A673 (cell line): Measurements from ENCODE around the gene ARMC6.

ENCODE experiments used
- CTCF ChIP-seq: fragments of 300-800, 200-600 bp; sonication (generic); conservative IDR thresholded peaks from 2 replicates; pipeline ENCODE4 v1.5.1; 2017; ENCODE audit warnings: low read depth, mild to moderate bottlenecking, antibody characterized with exemption, low read length, moderate library complexity, mixed read lengths
- EZH2 ChIP-seq: fragments of 200-600 bp; sonication (generic); IDR thresholded peaks from 2 replicates; pipeline ENCODE4 v1.6.1; 2017; ENCODE audit warnings: borderline replicate concordance, low read depth, mild to moderate bottlenecking, mixed read lengths, antibody characterized with exemption, low read length; ENCODE audit not compliant: poor library complexity, severe bottlenecking

GRCh38 chr19:19071897-19072296, 38.5 kb downstream of the ARMC6 start:
- no peak for TF ChIP-seq EZH2
- TF ChIP-seq CTCF = no peak
